HG03045 (cell line): ENCODE data around the gene C3orf20.

Experiments
- ATAC-seq: cut with Tn5 transposase; IDR thresholded peaks from one replicate; pipeline ENCODE4 v1.9.1; 2021; ENCODE audit warnings: mild to moderate bottlenecking, moderate library complexity; ENCODE audit not compliant: unreplicated experiment

C3orf20 gene

DNA sequence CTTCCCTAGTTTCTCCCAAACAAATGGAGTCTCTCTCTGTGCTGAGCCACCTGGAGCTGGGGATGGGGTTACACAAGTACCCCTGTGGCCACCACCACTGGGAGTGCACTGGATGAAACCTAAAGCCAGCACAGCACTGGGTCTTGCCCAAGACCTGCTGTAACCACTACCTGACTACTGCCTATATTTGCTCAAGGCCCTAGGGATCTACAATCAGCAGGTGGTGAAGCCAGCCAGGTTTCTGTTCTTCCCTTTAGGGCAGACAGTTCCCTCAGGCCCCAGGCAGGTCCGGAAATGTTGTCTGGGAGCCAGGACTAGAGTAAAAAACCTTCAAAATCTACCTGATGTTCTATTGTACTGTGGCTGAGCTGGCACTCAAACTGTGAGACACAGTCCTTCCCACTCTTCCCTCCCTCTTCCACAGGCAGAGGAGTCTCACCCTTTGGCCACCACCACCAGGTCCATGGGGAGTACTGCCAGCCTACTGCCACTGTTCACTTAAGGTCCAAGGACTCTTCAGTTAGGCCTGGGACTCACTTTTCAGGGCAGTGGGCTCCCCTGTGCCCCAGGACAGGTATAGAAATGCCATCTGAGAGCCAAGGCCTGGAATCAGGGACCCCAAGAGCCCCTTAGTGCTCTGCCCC is 23.8 kb downstream of the C3orf20 start:
- ATAC-seq, result no peak

DNA sequence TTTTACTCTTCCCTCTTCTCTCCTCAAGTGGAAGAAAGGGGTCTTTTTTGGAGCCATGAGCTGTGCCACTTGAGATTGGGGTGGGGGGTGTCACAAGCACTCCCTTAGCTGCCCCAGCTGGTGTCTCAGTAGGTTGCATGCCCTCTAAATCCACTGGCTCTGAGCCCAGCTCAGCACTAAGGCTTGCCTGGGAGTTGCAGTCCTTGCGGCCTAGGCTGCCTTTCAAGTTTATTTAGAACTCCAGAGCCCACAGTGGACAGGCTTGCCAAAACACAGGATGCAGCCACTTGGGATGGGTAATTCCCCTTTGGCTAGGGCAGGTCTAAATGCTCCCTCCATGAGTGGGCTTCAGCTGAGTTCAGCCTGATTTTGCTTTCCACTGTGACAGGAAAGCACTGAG is 24.7 kb downstream of the C3orf20 start:
- no peak for ATAC-seq

GRCh38 chr3:14700891-14701290 is 25.9 kb downstream of the C3orf20 start:
- no peak for ATAC-seq

GRCh38 chr3:14701676-14702075 is 26.7 kb downstream of the C3orf20 start:
- ATAC-seq, result no peak

GRCh38 chr3:14703128-14703750 is 28.3 kb downstream of the C3orf20 start:
- no peak for ATAC-seq

DNA sequence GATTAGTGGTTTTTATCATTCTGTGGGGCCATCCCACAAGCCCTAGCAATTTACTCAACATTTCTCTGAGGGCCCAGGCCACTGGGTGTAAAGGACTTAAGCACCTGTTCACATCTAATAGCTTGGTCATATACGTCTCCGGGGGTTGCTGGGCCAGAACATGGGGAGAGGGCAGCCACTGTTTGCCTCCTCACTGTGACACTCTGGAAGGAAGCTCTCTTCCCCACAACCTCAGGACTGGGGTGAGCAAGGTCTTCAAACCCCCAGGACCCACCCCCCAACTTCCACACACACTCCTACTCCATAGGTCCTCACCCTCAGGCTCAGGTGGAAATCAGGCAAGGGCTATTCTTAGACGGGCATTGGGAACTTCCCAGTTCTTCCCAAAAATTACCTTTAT is 28.9 kb downstream of the C3orf20 start:
- ATAC-seq, result no peak

GRCh38 chr3:14706096-14706495 is 31.2 kb downstream of the C3orf20 start:
- no peak for ATAC-seq

DNA sequence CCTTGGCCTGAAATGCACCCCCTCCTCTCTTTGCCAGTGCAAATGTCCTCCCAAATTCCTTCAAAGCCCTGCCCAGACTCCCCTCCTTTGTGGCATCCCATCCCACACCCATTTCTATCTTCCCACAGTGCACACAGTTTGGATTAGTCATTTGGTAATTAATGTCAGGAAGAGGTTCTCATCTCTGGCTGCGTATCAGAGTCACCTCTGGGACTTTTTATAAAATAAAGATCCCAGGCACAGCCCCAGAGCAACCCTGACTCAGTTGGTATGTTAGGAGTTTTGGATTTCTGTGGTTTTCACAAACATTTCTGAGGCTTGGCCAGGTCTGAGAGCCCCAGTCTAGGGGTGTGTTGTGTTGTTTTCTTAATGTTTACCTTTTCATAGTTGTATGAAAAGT is 41.6 kb downstream of the C3orf20 start:
- no peak for ATAC-seq

GRCh38 chr3:14717307-14717706 is 42.4 kb downstream of the C3orf20 start:
- ATAC-seq, result no peak

GRCh38 chr3:14718539-14718938 is 43.6 kb downstream of the C3orf20 start:
- ATAC-seq, result no peak

GRCh38 chr3:14719006-14719405 is 44.1 kb downstream of the C3orf20 start:
- ATAC-seq, result no peak

- ATAC-seq, result no peak
Measured at GRCh38 chr3:14721126-14721864, 46.4 kb downstream of the C3orf20 start.

GRCh38 chr3:14725013-14725412 is 50.1 kb downstream of the C3orf20 start:
- ATAC-seq, result no peak

DNA sequence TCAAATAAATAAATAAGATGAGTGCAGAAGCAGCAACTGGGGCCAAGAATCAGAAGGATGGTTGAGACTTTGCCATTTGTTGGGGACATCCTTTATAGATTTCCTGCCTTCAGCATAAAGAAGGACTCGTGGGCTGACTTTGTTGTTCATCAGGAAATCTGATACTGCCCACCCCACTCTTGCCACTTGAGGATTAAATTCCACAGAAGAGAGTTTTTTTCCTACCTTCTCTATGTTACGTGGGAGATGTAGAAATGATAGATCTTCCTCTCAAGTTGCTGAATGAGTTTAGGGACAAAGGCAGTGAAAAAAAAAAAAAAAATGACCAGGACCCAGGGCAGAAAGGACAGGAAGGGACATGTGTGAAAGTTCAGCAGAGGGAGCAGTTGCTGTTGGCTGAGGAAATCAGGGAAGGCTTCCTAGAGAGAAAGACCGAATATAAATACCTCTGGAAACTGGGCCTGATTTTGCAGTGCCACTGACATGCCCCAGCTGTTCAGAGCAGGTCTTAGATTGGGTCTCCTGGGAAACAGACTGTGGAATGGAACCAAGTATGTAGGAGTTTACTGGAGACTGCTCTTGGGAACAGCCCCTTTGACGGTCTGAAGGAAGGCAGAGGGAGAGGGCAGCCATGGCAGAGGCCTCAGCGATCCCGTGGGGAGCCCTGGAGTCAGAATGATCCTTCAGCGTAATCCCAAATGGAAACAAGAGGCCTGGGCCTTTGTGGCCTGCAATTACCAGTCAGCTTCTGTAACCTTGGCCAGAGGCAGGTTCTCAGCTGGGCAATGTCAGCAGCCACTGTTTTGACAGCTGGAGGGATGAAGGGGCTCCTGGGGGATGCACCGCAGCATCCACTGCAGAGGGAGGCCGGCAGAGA is 50.9 kb downstream of the C3orf20 start:
- no peak for ATAC-seq

GRCh38 chr3:14726441-14726780 is 51.5 kb downstream of the C3orf20 start:
- no peak for ATAC-seq

DNA sequence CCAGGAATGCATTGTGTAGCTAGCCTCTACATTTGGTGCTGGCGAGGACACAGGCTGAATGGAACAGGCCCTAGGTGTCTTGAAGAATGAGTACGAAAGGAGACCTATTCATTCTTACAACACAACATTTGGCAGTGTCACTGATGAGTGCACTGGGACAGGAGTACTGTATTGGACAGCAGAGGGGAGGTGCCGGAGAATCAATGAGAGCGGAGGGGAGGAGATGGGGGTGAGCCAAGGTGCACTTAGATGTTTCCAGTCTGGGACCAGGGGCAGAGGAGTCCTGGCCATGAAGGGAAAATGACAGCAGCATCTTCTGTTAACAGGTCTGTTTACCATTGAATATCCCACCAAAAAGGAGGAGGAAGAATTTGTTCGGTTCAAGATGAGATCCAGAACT is 53.2 kb downstream of the C3orf20 start:
- ATAC-seq, result no peak

- ATAC-seq, result no peak
Measured at GRCh38 chr3:14730703-14731382, 55.9 kb downstream of the C3orf20 start.

DNA sequence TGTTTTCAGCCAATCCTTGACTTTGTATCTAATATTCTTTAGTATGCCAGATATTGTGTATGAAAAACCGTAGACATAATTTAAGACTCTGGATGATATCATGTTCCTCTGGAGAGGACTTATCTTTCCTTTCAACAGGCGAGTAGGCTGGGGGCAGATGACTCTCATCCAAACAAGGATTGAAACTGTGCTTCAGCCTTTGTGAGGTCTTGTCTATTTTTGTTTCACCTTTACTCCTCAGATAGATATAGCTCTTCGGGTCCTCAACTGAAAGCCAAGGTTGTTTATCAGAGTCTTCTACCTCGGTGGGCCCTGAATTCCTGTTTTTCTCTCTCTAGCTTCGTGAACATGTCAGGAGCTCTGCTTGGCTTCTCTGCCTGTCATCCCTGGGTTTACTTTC is 66.0 kb downstream of the C3orf20 start:
- no peak for ATAC-seq

- ATAC-seq, result no peak
Measured at GRCh38 chr3:14741510-14741909, 66.6 kb downstream of the C3orf20 start.

DNA sequence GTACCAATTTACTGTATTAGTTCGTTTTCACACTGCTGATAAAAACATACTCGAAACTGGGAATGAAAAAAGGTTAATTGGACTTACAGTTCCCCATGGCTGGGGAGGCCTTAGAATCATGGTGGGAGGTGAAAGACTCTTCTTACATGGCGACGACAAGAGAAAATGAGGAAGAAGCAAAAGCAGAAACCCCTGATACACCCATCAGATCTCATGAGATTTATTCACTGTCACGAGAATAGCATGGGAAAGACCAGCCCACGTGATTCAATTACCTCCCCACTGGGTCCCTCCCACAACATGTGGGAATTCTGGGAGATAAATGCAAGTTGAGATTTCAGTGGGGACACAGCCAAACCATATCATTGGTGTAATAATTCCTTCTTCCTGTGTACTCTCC is 69.6 kb downstream of the C3orf20 start:
- ATAC-seq, result no peak

- ATAC-seq, result no peak
Measured at GRCh38 chr3:14750650-14751049, 75.7 kb downstream of the C3orf20 start.
